Activated gamma-delta T cell treated with Interleukin-2 at 50 U/mL for 16 hours (primary cell): ENCODE measurements around the gene TNRC6A.
"Not testable (repeated sequence)": the region's sequence is repeated elsewhere in the genome, so short reads cannot be mapped to it uniquely, and the experiment has no call there.

Experiments used
- DNase-seq: peaks from one replicate; pipeline ENCODE4 v3.0.0-alpha.2; 2020

TNRC6A gene

GRCh38 chr16:24728891-24729242 lies 584 bp upstream of the TNRC6A start:
- peak; percentile 5 for DNase-seq

- DNase-seq = peak; percentile 37
These were observed 732 bp downstream of the TNRC6A start for GRCh38 chr16:24729951-24730815.

DNA sequence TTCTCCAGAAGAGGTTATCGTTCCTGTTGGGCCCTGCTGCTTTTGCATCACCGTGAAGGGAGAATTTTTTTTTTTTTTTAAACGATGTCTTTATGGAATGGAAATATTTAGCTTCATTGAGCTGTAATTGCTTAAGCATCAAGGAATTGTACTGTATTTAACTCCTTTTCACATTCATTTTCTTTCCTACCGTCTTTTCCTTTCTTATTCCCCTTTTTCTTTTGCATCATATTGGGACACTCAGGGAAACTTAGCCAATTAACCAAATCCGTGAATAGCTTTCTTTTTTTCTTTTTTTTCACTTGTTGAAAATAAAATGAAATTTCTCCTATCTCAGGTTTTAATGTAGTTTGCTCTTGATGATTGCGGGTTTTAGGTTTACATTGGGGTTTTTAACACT lies 1.5 kb downstream of the TNRC6A start:
- DNase-seq = no peak

- DNase-seq = no peak
These were observed 2.4 kb downstream of the TNRC6A start for GRCh38 chr16:24731722-24732419.

DNA sequence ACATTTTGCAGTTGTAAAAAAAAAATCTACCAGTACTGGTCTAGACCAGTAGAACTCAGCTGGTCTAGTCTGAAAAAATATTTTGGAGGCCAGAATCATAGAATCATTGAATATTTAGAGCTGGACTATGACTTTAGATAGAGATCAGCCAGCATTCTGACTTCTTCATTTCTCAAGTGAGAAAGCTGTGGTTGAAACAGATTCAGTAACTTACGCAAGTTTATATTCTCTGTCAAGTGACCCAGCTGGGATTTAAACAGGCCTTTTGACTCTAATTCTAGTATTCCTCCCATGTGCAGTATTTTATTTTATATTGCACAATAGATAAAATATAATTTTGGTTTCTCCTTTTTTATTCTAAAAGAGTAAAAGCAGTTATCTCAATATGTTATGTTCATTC lies 4.9 kb downstream of the TNRC6A start:
- DNase-seq = no peak

- no peak for DNase-seq
These were observed 7.3 kb downstream of the TNRC6A start for GRCh38 chr16:24736758-24737157.

DNA sequence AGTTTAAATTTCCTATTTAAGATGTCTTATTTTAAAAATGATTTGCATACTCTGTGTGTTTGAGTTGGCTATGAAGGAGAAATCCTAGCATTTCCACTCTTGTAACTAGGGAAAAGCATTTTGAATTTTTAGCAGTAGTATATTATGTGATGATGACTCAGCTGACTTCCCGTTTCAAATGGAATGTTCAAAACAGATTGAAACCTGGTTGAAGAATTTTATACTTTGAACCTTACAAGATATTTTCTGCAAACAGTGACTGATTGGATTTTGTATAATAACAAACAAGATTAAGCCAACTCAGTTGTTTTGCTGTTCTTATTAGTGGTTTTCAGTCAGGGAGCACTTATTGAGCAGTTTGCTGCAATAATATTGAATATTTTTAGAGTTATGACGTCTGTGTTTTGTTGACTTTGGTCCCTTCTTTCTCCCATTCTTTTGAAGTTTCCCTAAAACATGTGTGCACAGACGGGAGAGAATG lies 8.0 kb downstream of the TNRC6A start:
- DNase-seq = no peak

- no peak for DNase-seq
These were observed 8.6 kb downstream of the TNRC6A start for GRCh38 chr16:24737916-24738594.

DNA sequence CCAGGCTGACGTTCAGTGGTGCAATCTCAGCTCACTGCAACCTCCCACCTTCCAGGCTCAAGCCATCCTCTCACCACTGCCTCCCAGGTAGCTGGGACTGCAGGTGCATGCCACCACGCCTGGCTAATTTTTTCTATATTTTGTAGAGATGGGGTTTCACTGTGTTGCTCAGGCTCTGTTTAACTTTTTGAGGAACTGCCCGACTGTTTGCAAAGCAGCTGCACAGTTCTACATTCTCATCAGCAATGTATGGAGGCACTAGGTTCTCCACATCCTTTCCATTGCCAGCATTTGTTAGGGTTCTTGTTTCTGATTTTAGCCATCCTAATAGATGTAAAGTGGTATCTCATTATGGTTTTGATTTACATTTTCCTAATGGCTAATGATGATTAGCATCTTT lies 9.4 kb downstream of the TNRC6A start:
- no peak for DNase-seq

GRCh38 chr16:24741862-24742261 lies 12.4 kb downstream of the TNRC6A start:
- DNase-seq = no peak

DNA sequence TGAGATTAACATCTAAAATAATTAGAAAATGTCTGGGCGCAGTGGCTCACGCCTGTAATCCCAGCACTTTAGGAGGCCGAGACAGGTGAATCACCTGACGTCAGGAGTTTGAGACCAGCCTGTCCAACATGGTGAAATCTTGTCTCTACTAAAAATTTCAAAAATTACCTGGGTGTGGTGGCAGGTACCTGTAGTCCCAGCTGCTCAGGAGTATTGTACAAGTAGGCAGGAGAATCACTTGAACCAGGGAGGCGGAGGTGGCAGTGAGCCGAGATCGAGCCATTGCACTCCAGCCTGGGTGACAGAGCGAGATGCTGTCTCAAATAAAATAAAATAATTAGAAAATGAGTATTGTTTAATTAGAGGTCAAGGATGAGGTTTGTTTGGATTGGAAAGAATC lies 13.2 kb downstream of the TNRC6A start:
- not testable (repeated sequence) for DNase-seq

DNA sequence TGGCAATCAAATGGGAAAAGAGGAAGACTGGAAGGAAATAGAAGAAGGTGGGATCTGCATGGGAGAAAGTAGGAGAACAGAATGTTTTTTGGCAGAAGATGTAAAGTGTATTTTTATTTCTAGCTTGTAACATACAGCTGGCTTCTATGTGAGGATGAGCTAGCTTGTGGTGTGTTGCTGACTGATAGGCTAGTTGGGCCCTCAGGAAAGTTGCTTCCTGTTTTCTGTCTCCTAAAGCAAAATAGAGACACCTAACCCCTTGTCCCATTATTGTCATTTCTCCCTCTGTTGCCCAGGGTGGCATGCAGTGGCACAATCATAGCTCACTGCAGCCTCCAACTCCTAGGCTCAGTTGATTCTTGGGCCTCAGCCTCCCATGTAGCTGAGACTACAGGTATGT lies 15.9 kb downstream of the TNRC6A start:
- DNase-seq = no peak

DNA sequence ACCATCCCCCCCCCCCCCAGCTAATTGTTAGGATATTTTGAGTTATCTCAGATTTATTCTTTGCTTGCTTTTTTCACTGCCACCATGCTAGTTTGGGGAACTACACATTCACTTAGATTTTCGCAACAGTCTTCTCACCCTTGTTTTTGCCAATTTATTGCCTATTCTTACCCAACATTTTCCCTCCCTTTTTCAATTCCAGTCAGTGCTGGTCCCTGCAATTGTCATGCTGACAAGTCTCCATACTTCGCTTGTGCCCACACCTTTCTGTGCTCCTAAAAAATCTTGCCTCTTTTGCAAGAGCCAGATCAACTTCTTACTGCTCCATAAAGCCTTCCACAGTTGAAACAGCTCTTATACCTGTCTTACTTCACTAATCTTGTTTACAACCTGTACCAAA lies 16.3 kb downstream of the TNRC6A start:
- no peak for DNase-seq

DNA sequence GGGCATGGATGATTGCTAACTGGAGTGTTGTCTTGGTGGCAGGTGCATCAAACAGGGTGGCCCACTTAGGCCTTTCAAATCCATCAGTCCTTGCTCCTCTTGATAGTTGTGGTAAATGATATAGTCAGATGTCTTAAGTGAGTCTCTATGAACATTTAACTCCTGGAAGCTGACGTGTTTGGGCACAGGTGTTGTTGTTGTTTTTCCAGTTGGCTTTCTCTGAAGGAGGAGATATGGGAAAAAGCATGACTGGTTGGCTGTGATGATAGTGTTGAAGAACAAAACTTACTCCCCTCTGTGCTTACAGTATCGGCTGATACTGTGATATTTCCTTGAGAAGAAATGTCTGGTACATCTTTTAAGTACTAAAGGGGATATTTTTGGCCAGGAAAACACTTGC lies 18.0 kb downstream of the TNRC6A start:
- DNase-seq = no peak

GRCh38 chr16:24748242-24748641 lies 18.8 kb downstream of the TNRC6A start:
- DNase-seq = no peak

- DNase-seq = no peak
These were observed 19.9 kb downstream of the TNRC6A start for GRCh38 chr16:24749310-24749709.

GRCh38 chr16:24749872-24750271 lies 20.4 kb downstream of the TNRC6A start:
- not testable (repeated sequence) for DNase-seq

- no peak for DNase-seq
These were observed 23.5 kb downstream of the TNRC6A start for GRCh38 chr16:24753000-24753399.

DNA sequence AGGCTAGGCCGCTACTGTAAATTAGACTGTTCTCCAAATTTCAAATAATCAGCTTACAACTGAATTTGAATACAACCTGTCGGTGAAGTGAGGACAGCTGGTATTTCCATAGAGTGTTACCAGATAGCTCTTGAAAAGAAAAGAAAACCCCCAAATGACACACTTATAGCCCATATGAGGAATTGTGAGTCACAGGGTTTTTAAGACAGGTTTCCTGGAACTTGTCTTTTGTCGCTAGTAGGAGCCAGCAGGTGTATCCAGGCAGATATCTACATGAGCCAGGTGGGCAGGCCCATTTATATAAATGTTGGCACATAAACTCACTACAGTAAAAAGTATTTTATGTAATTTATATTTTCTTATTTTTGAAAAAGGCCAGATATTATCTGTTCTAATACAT lies 24.0 kb downstream of the TNRC6A start:
- DNase-seq = no peak

DNA sequence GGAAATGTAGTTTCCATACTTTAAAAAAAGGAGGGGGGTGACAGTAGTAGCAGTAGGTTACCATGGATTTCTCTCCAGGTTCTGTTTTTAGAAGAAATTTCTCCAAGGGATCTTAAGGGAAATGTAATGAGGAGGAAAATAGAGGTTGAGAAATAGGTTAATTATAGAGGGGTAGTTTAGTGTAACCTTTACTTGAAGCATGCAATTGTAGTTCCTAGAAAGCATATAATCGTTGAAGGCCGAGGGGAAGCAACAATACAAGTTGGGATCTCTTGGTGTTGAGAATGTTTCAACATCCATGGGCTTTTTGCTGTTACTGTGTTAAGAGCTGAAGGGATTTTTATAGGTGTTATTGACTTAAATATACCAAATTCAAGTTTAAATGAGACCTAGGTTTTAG lies 25.1 kb downstream of the TNRC6A start:
- no peak for DNase-seq

DNA sequence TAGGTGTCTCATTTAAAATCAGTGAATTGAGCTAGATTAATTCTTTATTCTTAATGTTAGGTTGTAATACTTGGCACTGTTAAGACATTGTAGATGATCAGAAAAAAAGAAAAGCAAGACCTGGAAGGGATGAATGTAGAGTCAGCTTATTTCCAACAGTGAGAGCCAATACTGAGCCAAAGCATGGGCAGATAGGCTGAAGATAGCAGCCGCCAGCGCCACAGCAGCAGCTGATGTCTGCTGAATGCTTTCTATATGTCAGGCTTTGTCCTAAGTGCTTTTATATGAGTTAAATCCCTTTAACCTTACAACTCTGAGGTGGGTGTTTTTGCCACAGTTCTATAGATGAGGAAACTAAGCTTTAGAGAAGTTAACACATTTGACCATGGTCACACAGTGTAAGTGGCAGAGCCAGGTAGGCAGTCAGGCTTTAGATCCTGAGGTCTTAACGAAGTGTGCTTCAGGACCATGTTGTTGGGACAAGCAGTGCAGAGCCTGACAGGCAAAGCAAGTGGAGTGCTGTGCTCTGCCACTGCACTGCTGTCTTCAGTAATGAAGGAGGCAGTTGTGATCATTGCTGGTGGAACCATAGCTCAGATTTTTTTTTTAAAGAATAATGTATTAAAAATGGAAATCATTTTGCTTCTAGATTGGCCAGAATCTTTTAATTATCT lies 25.9 kb downstream of the TNRC6A start:
- no peak for DNase-seq

DNA sequence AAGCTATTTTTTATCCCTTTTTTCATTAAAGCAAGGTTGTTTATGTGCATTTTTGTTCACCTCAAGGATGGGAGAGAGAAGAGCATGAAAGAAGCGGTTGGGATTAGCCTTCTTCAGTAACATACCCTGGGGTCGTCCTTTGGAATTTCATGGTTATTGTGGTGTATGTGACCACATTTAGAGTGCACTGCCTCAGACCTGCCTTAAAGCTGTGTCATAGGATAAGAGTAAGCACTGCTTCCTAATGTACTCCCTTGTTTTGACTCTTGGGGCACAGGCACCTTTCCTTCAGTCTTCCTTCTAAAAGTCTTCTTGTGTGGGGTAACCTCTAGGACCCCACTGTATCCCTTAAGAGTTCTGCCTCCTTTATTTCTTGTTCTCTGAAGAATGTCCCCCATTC lies 28.9 kb downstream of the TNRC6A start:
- DNase-seq = no peak

- DNase-seq = no peak
These were observed 29.6 kb downstream of the TNRC6A start for GRCh38 chr16:24759006-24759405.
